HEK293 (cell line): ENCODE measurements around the gene PIK3C2A.

ENCODE experiments used
- CTCF ChIA-PET: fragments of 350-600 bp; formaldehyde crosslinking; extraction: SDS; loops from one replicate; lab custom pipeline; 2021; ENCODE audit warnings: antibody characterized with exemption; lab: Yijun Ruan, JAX
- POLR2A ChIA-PET: fragments of 300-600 bp; formaldehyde crosslinking; extraction: SDS; loops from one replicate; lab custom pipeline; 2020; ENCODE audit warnings: antibody characterized with exemption, inconsistent platforms; lab: Yijun Ruan, JAX
- H3K27ac ChIP-seq: fragments of 200-500 bp; sonication (Bioruptor generic); 2 replicates; pipeline ENCODE4 v1.5.1; 2014; ENCODE audit warnings: low read depth, low read length, control low read depth, inconsistent platforms; ENCODE audit errors: extremely low read depth
- H3K36me3 ChIP-seq, 2 experiments: fragments of 200-500 bp in 1 of 2; sonication (Bioruptor generic) in 1 of 2; 1 replicate in 1 of 2; 2 replicates in 1 of 2; pipeline ENCODE4 v1.5.1; 2014 to 2017; ENCODE audit warnings: inconsistent platforms in 2 of 2, low read length in 2 of 2; ENCODE audit not compliant: control insufficient read depth in 2 of 2, insufficient read depth in 1 of 2
- H3K4me1 ChIP-seq: fragments of 200-500 bp; sonication (Bioruptor generic); 2 replicates; pipeline ENCODE4 v1.5.1; 2014; ENCODE audit warnings: mild to moderate bottlenecking, low read length, inconsistent platforms; ENCODE audit not compliant: control insufficient read depth, insufficient read depth
- H3K4me3 ChIP-seq: 2 replicates; pipeline ENCODE4 v1.5.1; 2011; ENCODE audit warnings: low read depth, mild to moderate bottlenecking, control low read depth, low read length, moderate library complexity
- H3K9me3 ChIP-seq: fragments of 200-500 bp; sonication (Bioruptor generic); 2 replicates; pipeline ENCODE4 v1.5.1; 2014; ENCODE audit warnings: low read depth, low read length, inconsistent platforms; ENCODE audit not compliant: control insufficient read depth, insufficient read depth
- ATF2 ChIP-seq: fragments of 450-650 bp; formaldehyde crosslinking; IDR thresholded peaks from 2 replicates; pipeline ENCODE4 v1.5.1; 2016; ENCODE audit warnings: missing biosample characterization, missing genetic modification characterization, low read depth
- GLI4 ChIP-seq: fragments of 450-650 bp; formaldehyde crosslinking; IDR thresholded peaks from 2 replicates; pipeline ENCODE4 v1.5.1; 2016; ENCODE audit warnings: missing biosample characterization, missing genetic modification characterization
- KLF10 ChIP-seq: fragments of 450-650 bp; IDR thresholded peaks from 2 replicates; pipeline ENCODE4 v1.5.1; 2018; ENCODE audit warnings: missing biosample characterization, mild to moderate bottlenecking, missing genetic modification characterization
- SCRT2 ChIP-seq: fragments of 450-650 bp; formaldehyde crosslinking; IDR thresholded peaks from 2 replicates; pipeline ENCODE4 v1.5.1; 2016; ENCODE audit warnings: missing biosample characterization, missing genetic modification characterization
- ZBTB17 ChIP-seq: fragments of 450-650 bp; formaldehyde crosslinking; IDR thresholded peaks from 2 replicates; pipeline ENCODE4 v1.5.1; 2016; ENCODE audit warnings: missing biosample characterization, missing genetic modification characterization
- ZNF169 ChIP-seq: fragments of 450-650 bp; formaldehyde crosslinking; IDR thresholded peaks from 2 replicates; pipeline ENCODE4 v1.5.1; 2016; ENCODE audit warnings: missing biosample characterization, missing genetic modification characterization
- ZNF174 ChIP-seq: fragments of 450-650 bp; formaldehyde crosslinking; IDR thresholded peaks from 2 replicates; pipeline ENCODE4 v1.5.0; 2017; ENCODE audit warnings: missing biosample characterization, mild to moderate bottlenecking, missing genetic modification characterization
- ZNF248 ChIP-seq: fragments of 450-650 bp; formaldehyde crosslinking; IDR thresholded peaks from 2 replicates; pipeline ENCODE4 v1.5.1; 2017; ENCODE audit warnings: missing biosample characterization, missing genetic modification characterization
- ZNF391 ChIP-seq: fragments of 450-650 bp; formaldehyde crosslinking; IDR thresholded peaks from 2 replicates; pipeline ENCODE4 v1.5.1; 2016; ENCODE audit warnings: low read depth, missing biosample characterization, missing genetic modification characterization, borderline replicate concordance
- ZNF404 ChIP-seq: fragments of 450-650 bp; formaldehyde crosslinking; IDR thresholded peaks from 2 replicates; pipeline ENCODE4 v1.5.1; 2017; ENCODE audit warnings: missing biosample characterization, missing genetic modification characterization
- ZNF426 ChIP-seq: fragments of 450-650 bp; formaldehyde crosslinking; IDR thresholded peaks from 2 replicates; pipeline ENCODE4 v1.5.1; 2017; ENCODE audit warnings: missing biosample characterization, missing genetic modification characterization, mild to moderate bottlenecking, inconsistent platforms, moderate library complexity
- ZNF48 ChIP-seq: fragments of 450-650 bp; formaldehyde crosslinking; IDR thresholded peaks from 2 replicates; pipeline ENCODE4 v1.5.1; 2016; ENCODE audit warnings: missing biosample characterization, missing genetic modification characterization
- ZNF585B ChIP-seq: fragments of 450-650 bp; formaldehyde crosslinking; IDR thresholded peaks from 2 replicates; pipeline ENCODE4 v1.5.1; 2016; ENCODE audit warnings: missing biosample characterization, missing genetic modification characterization
- ZNF621 ChIP-seq: fragments of 450-650 bp; formaldehyde crosslinking; IDR thresholded peaks from 2 replicates; pipeline ENCODE4 v1.5.1; 2017; ENCODE audit warnings: missing biosample characterization, missing genetic modification characterization
- ZNF658 ChIP-seq: fragments of 450-650 bp; formaldehyde crosslinking; IDR thresholded peaks from 2 replicates; pipeline ENCODE4; 2016; ENCODE audit warnings: missing biosample characterization, missing genetic modification characterization
- ZNF670 ChIP-seq: fragments of 450-650 bp; formaldehyde crosslinking; IDR thresholded peaks from 2 replicates; pipeline ENCODE4 v1.5.1; 2016; ENCODE audit warnings: missing biosample characterization, missing genetic modification characterization, low read depth
- ZNF692 ChIP-seq: fragments of 450-650 bp; formaldehyde crosslinking; IDR thresholded peaks from 2 replicates; pipeline ENCODE4 v1.5.1; 2016; ENCODE audit warnings: missing biosample characterization, missing genetic modification characterization
- ZNF791 ChIP-seq: fragments of 450-650 bp; formaldehyde crosslinking; IDR thresholded peaks from 2 replicates; pipeline ENCODE4 v1.5.1; 2016; ENCODE audit warnings: missing biosample characterization, missing genetic modification characterization
- ZNF837 ChIP-seq: fragments of 450-650 bp; formaldehyde crosslinking; IDR thresholded peaks from 2 replicates; pipeline ENCODE4 v1.5.1; 2016; ENCODE audit warnings: missing biosample characterization, missing genetic modification characterization

Gene PIK3C2A

GRCh38 chr11:17171343-17171742 is 36.4 kb downstream of the PIK3C2A start (continued):
- no peak for TF ChIP-seq ZNF426

DNA sequence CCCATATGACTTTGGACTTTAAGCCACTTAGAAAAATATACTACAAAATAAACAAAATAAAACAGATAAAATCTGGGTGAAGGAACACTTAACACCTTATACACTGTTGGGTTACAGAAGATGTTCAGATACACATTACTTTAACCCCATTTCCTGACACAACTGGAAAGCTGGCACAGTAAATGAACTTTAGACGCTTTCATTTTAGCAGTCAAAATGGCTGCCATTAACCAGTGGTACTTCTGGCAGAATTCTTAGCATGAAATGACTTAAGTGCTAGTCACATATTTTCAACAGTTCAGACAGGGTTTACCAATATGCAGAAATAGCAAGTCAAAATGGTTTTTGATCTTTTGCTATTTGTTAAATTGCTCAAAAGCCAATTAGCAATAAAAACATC is 37.9 kb downstream of the PIK3C2A start:
- peaks cover 0 to 14% of the 10 kb centered on the region in 2 experiments; a peak in 1 of 3 replicates for H3K36me3 ChIP-seq
- ChIA-PET POLR2A (no interaction called here), CTCF (no interaction called here)
- TF ChIP-seq ZBTB17 (no peak), SCRT2 (tag by site-specific recombination) (no peak), ZNF174 (no peak), ZNF621 (tag by site-specific recombination) (no peak)
- H3K27ac ChIP-seq = no peak overlapping the region
- H3K4me1 ChIP-seq = no peaks in the 10 kb centered on the region
- H3K4me3 ChIP-seq = no peak overlapping the region
- no peaks in the 10 kb centered on the region for H3K9me3 ChIP-seq

- Histone ChIP-seq H3K36me3 (peaks cover 0 to 14% of the 10 kb centered on the region in 2 experiments; a peak in 1 of 3 replicates), H3K4me3 (no peak overlapping the region), H3K27ac (no peak overlapping the region), H3K9me3 (no peaks in the 10 kb centered on the region), H3K4me1 (no peaks in the 10 kb centered on the region)
- CTCF ChIA-PET = interaction anchor here (0.6 to 0.7 kb wide), 2 partner anchors 291 to 309 kb away, joined by 5 read pairs; no protein-coding TSS in a partner anchor
- TF ChIP-seq ZNF837 (tag by site-specific recombination) = no peak
- TF ChIP-seq ZNF404 (tag by site-specific recombination) = no peak
- no peak for TF ChIP-seq ZNF248 (tag by site-specific recombination)
- no peak for TF ChIP-seq ZNF391
- TF ChIP-seq ZNF48 = no peak
- TF ChIP-seq KLF10 (tag by site-specific recombination) = no peak
- TF ChIP-seq ZNF658 (tag by site-specific recombination) = no peak
- no peak for TF ChIP-seq ZNF692 (tag by site-specific recombination)
- TF ChIP-seq ATF2 (tag by site-specific recombination) = no peak
- TF ChIP-seq GLI4 (tag by site-specific recombination) = no peak
- TF ChIP-seq ZNF585B = no peak
- no peak for TF ChIP-seq SCRT2 (tag by site-specific recombination)
- no peak for TF ChIP-seq ZNF670 (tag by site-specific recombination)
- TF ChIP-seq ZNF791 (tag by site-specific recombination) = no peak
- no peak for TF ChIP-seq ZBTB17
- TF ChIP-seq ZNF169 = no peak
- POLR2A ChIA-PET = interaction anchor here (0.7 kb wide), 1 partner anchor 37 kb away, joined by 5 read pairs; no protein-coding TSS in a partner anchor
Measured at GRCh38 chr11:17165247-17165890, 42.4 kb downstream of the PIK3C2A start.
